B cell (primary cell): ENCODE results near the gene ENPP4. TPM values are rescaled to one million over a fixed set of nuclear protein-coding genes. Genes with fewer than 3 reads are reported as not detected.

Experiments used
- ATAC-seq: fragments of 200-7000 bp; cut with Tn5 transposase; one replicate; pipeline ENCODE4 v1.10.0; 2021; ENCODE audit warnings: low read depth, mild to moderate bottlenecking, moderate number of reproducible peaks, moderate library complexity
- CTCF ChIA-PET: fragments of 350-600 bp; sonication (Branson Sonifier 250); formaldehyde crosslinking; loops from one replicate; lab custom pipeline; 2021; ENCODE audit warnings: antibody characterized with exemption, inconsistent platforms; lab: Charles Lee
- POLR2A ChIA-PET: fragments of 350-600 bp; sonication (Branson Sonifier 250); formaldehyde crosslinking; loops from one replicate; lab custom pipeline; 2021; ENCODE audit warnings: antibody characterized with exemption; lab: Charles Lee
- DNase-seq: peaks from one replicate; pipeline ENCODE4 v3.0.0; 2013
- H2AFZ ChIP-seq: 2 replicates; pipeline ENCODE4 v1.6.1; 2012; ENCODE audit warnings: mild to moderate bottlenecking, low read depth, low read length; ENCODE audit not compliant: insufficient read depth, poor library complexity, severe bottlenecking
- H3K27ac ChIP-seq, 2 donors: 1 replicate in 1 of 2; 2 replicates in 1 of 2; pipeline ENCODE4 v1.5.1; 2012 to 2013; ENCODE audit warnings: low read length in 2 of 2, mild to moderate bottlenecking in 2 of 2, moderate library complexity in 1 of 2
- H3K27me3 ChIP-seq, 4 experiments: fragments of 200-600 bp in 1 of 4; sonication (generic) in 1 of 4; replicated peaks in 1 of 4; 1 replicate in 2 of 4; 2 replicates in 2 of 4; pipeline versions ENCODE4 v1.6.1 to v1.7.0; 2013 to 2016; ENCODE audit warnings: low read length in 3 of 4, mild to moderate bottlenecking in 2 of 4, mixed read lengths in 1 of 4, moderate library complexity in 1 of 4; ENCODE audit not compliant: insufficient read depth in 4 of 4, control insufficient read depth in 3 of 4; ENCODE audit errors: control extremely low read depth in 1 of 4
- H3K36me3 ChIP-seq, 2 experiments: replicated peaks in 1 of 2; 1 replicate in 1 of 2; 2 replicates in 1 of 2; pipeline versions ENCODE4 v1.6.1 to v1.7.1; 2013; ENCODE audit warnings: low read length in 1 of 2; ENCODE audit not compliant: insufficient read depth in 2 of 2, control insufficient read depth in 1 of 2; ENCODE audit errors: control extremely low read depth in 1 of 2, extremely low read depth in 1 of 2
- H3K4me1 ChIP-seq, 2 donors: fragments of 200-600 bp in 1 of 2; sonication (generic) in 1 of 2; 1 replicate in 1 of 2; 2 replicates in 1 of 2; pipeline versions ENCODE4 v1.5.1 to v1.6.1; 2013 to 2017; ENCODE audit warnings: low read length in 2 of 2; ENCODE audit not compliant: control insufficient read depth in 2 of 2, insufficient read depth in 2 of 2
- H3K4me2 ChIP-seq: replicated peaks from 2 replicates; pipeline ENCODE3; 2012; ENCODE audit warnings: mild to moderate bottlenecking, low read depth, low read length; ENCODE audit not compliant: poor library complexity, severe bottlenecking
- H3K4me3 ChIP-seq, 5 experiments: fragments of 200-600 bp in 1 of 5; sonication (generic) in 1 of 5; 1 replicate in 3 of 5; 2 replicates in 2 of 5; pipeline versions ENCODE4 v1.5.1 to v1.7.0; 2011 to 2016; ENCODE audit warnings: low read length in 4 of 5, mild to moderate bottlenecking in 4 of 5, low read depth in 2 of 5, control low read depth in 1 of 5, moderate library complexity in 1 of 5; ENCODE audit not compliant: insufficient read depth in 1 of 5; ENCODE audit errors: control extremely low read depth in 1 of 5, extremely low read depth in 1 of 5
- H3K79me2 ChIP-seq: fragments of 200-600 bp; sonication (generic); one replicate; pipeline ENCODE4 v1.6.0; 2016; ENCODE audit warnings: low read length; ENCODE audit not compliant: control insufficient read depth, insufficient read depth
- H3K9ac ChIP-seq: fragments of 200-600 bp; sonication (generic); 2 replicates; pipeline ENCODE4 v1.6.1; 2017; ENCODE audit warnings: mild to moderate bottlenecking, low read length, moderate library complexity
- H3K9me3 ChIP-seq, 3 donors: one replicate each; pipeline versions ENCODE4 v1.6.1 to v1.7.1; 2013; ENCODE audit warnings: low read length in 2 of 3; ENCODE audit not compliant: control insufficient read depth in 2 of 3, insufficient read depth in 1 of 3; ENCODE audit errors: control extremely low read depth in 1 of 3
- H4K20me1 ChIP-seq: 2 replicates; pipeline ENCODE4 v1.6.0; 2012; ENCODE audit warnings: mild to moderate bottlenecking, low read length; ENCODE audit not compliant: insufficient read depth, control insufficient read depth, poor library complexity, severe bottlenecking
- H3K27ac Mint-ChIP-seq: one replicate; pipeline ENCODE4 v1.8.0; 2021; ENCODE audit warnings: mixed read lengths
- H3K27me3 Mint-ChIP-seq: one replicate; pipeline ENCODE4 v1.8.0; 2021; ENCODE audit warnings: mixed read lengths
- H3K4me1 Mint-ChIP-seq: one replicate; pipeline ENCODE4 v1.8.0; 2021; ENCODE audit warnings: mixed read lengths
- H3K4me3 Mint-ChIP-seq: one replicate; pipeline ENCODE4 v1.8.0; 2021; ENCODE audit warnings: mixed read lengths
- H3K9me3 Mint-ChIP-seq: one replicate; pipeline ENCODE4 v1.8.0; 2022; ENCODE audit warnings: mixed read lengths; ENCODE audit not compliant: insufficient read depth
- CTCF ChIP-seq: fragments of 200-600 bp; IDR thresholded peaks from one replicate; pipeline ENCODE4 v1.8.0; 2022; ENCODE audit warnings: antibody characterized with exemption, mild to moderate bottlenecking
- EZH2 ChIP-seq: IDR thresholded peaks from 2 replicates; pipeline ENCODE4 v1.6.1; 2012; ENCODE audit warnings: borderline replicate concordance, low read depth, mild to moderate bottlenecking, moderate library complexity, low read length; ENCODE audit not compliant: insufficient read depth, poor library complexity, severe bottlenecking
- WGBS: methylation state at CpG from one replicate; pipeline ENCODE4 v1.1.5; 2013; ENCODE audit warnings: missing lambda C conversion rate; ENCODE audit not compliant: insufficient coverage; 5-methylcytosine and 5-hydroxymethylcytosine counted together
- intact Hi-C: fragments of 100-400 bp; cut with micrococcal nuclease; formaldehyde crosslinking; loops from one replicate; pipeline ENCODE4 v1.10.0; 2022
- polyA plus RNA-seq: library from polyadenylated mRNA; depleted of rRNA; stranded (reverse); fragments of >200 nt; gene quantifications from 2 replicates; pipeline ENCODE4 v1.2.3, GENCODE V29; 2012
- total RNA-seq, 2 donors: library from RNA; stranded (reverse); fragments of 120-200 nt in 1 of 2; gene quantifications; 1 replicate in 1 of 2; 2 replicates in 1 of 2; pipeline versions ENCODE4 v1.2.3 to v1.2.4, GENCODE V29; 2013 to 2022

The ENPP4 gene
- total and polyA plus RNA-seq, 2 donors (not counting 1 experiment from before 2014, with no cell fraction given) = 2.9 to 10.0 TPM

- ChIA-PET CTCF (no interaction called here), POLR2A (no interaction called here)
- Histone ChIP-seq H3K9ac (no peak overlapping the region), H3K27me3 (no peaks in the 10 kb centered on the region), H3K27ac (no peak overlapping the region), H3K79me2 (no peaks in the 10 kb centered on the region), H3K36me3 (no peaks in the 10 kb centered on the region), H3K4me2 (no peak overlapping the region), H3K4me1 (no peaks in the 10 kb centered on the region), H4K20me1 (no peaks in the 10 kb centered on the region), H3K4me3 (no peak overlapping the region), H2AFZ (no peak overlapping the region), H3K9me3 (peaks cover 0 to 1% (median 0%) of the 10 kb centered on the region in 3 donors)
- no peak overlapping the region for H3K27ac Mint-ChIP-seq
- no peaks in the 10 kb centered on the region for H3K9me3 Mint-ChIP-seq
- H3K4me1 Mint-ChIP-seq = peaks cover 13% of the 10 kb centered on the region
- 100% methylated on average over 1 of the region's 1 CpG for WGBS
- ATAC-seq (no peak), DNase-seq (no peak)
- H3K4me3 Mint-ChIP-seq = no peak overlapping the region
- TF ChIP-seq CTCF = no peak
- intact Hi-C loops = no loop called here
- H3K27me3 Mint-ChIP-seq = no peaks in the 10 kb centered on the region
Measured at GRCh38 chr6:46113370-46113769, 16.4 kb upstream of the ENPP4 start.

- H3K4me1 Mint-ChIP-seq = peaks cover 19% of the 10 kb centered on the region
- Histone ChIP-seq H3K27ac (no peak overlapping the region), H3K9ac (no peak overlapping the region), H3K79me2 (no peaks in the 10 kb centered on the region), H3K9me3 (peaks cover 0 to 5% (median 0%) of the 10 kb centered on the region in 3 donors), H3K27me3 (no peaks in the 10 kb centered on the region), H3K36me3 (no peaks in the 10 kb centered on the region), H2AFZ (no peak overlapping the region), H3K4me3 (no peak overlapping the region), H4K20me1 (no peaks in the 10 kb centered on the region), H3K4me2 (no peak overlapping the region), H3K4me1 (no peaks in the 10 kb centered on the region)
- no peak for ATAC-seq
- intact Hi-C loops = no loop called here
- no peak overlapping the region for H3K27ac Mint-ChIP-seq
- no peaks in the 10 kb centered on the region for H3K9me3 Mint-ChIP-seq
- CTCF ChIA-PET = interaction anchor here (1.4 to 1.8 kb wide), 2 partner anchors 11 to 25 kb away, joined by 3 to 8 read pairs; no protein-coding TSS in a partner anchor
- no peaks in the 10 kb centered on the region for H3K27me3 Mint-ChIP-seq
- WGBS = no CpG with 5 or more reads among the region's 1 CpG
- no peak for TF ChIP-seq CTCF
- TF ChIP-seq EZH2 = no peak
- POLR2A ChIA-PET = no interaction called here
- DNase-seq = no peak
- H3K4me3 Mint-ChIP-seq = no peak overlapping the region
Measured at GRCh38 chr6:46115634-46116033, 14.2 kb upstream of the ENPP4 start.
